ENCODE results near the gene MORC3.

The MORC3 gene

DNA sequence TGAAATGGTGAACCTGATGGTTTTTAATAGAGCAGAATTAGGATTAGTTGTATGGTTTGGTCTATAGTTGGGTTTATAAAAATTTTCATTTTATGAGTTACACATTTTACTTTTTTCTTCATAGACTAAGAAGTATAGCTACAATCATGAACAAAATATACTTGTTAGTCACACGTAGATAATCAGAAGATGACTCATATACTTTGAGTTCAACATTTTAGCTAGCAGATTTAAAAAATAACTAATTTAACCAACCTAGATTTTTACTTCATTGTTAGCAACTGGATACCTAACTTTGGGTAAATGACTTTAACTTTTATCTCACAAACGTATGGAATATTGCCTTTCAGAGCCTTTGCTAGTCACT is 27.9 kb downstream of the MORC3 start:
- no peak overlapping the region for H3K4me3 ChIP-seq (ENCODE audit: low read depth, low read length)
- DNase-seq (ENCODE audit: low read depth): no peak
- TF ChIP-seq MYC (IDR thresholded peaks at IDR 0.05; ENCODE audit: low read depth, low read length): no peak
- TF ChIP-seq, protein P1, sequence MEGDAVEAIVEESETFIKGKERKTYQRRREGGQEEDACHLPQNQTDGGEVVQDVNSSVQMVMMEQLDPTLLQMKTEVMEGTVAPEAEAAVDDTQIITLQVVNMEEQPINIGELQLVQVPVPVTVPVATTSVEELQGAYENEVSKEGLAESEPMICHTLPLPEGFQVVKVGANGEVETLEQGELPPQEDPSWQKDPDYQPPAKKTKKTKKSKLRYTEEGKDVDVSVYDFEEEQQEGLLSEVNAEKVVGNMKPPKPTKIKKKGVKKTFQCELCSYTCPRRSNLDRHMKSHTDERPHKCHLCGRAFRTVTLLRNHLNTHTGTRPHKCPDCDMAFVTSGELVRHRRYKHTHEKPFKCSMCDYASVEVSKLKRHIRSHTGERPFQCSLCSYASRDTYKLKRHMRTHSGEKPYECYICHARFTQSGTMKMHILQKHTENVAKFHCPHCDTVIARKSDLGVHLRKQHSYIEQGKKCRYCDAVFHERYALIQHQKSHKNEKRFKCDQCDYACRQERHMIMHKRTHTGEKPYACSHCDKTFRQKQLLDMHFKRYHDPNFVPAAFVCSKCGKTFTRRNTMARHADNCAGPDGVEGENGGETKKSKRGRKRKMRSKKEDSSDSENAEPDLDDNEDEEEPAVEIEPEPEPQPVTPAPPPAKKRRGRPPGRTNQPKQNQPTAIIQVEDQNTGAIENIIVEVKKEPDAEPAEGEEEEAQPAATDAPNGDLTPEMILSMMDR (IDR thresholded peaks at IDR 0.05; ENCODE audit: low read depth, low read length): no peak
- no peak for TF ChIP-seq POLR2A (IDR thresholded peaks at IDR 0.05; ENCODE audit: extremely low read depth, insufficient read length)
- TF ChIP-seq, protein P2, sequence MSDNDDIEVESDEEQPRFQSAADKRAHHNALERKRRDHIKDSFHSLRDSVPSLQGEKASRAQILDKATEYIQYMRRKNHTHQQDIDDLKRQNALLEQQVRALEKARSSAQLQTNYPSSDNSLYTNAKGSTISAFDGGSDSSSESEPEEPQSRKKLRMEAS (IDR thresholded peaks at IDR 0.05; ENCODE audit: low read depth, low read length): no peak

DNA sequence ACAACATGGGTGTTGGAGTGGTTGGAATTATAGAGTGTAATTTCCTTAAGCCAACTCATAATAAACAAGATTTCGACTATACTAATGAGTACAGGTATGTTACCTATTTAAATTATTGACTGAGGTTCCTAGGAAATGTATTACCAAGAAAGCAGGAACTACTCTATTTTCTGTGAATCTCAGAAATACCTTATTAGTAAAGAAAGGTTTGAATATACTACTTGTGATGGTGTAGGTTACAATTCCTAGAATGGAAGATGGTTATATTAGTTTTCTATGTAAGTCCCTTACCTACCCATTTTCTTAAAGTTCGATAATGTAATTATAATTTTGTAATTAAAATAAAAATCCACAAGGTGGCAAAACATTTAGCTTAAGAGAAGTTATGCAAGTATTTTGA is 29.3 kb downstream of the MORC3 start:
- no peak overlapping the region for H3K4me3 ChIP-seq (ENCODE audit: low read depth, low read length)
- TF ChIP-seq, protein P1 (IDR thresholded peaks at IDR 0.05; ENCODE audit: low read depth, low read length): no peak
- TF ChIP-seq, protein P2 (IDR thresholded peaks at IDR 0.05; ENCODE audit: low read depth, low read length): no peak
- TF ChIP-seq POLR2A (IDR thresholded peaks at IDR 0.05; ENCODE audit: extremely low read depth, insufficient read length): no peak
- TF ChIP-seq MYC (IDR thresholded peaks at IDR 0.05; ENCODE audit: low read depth, low read length): no peak
- DNase-seq (ENCODE audit: low read depth): no peak

DNA sequence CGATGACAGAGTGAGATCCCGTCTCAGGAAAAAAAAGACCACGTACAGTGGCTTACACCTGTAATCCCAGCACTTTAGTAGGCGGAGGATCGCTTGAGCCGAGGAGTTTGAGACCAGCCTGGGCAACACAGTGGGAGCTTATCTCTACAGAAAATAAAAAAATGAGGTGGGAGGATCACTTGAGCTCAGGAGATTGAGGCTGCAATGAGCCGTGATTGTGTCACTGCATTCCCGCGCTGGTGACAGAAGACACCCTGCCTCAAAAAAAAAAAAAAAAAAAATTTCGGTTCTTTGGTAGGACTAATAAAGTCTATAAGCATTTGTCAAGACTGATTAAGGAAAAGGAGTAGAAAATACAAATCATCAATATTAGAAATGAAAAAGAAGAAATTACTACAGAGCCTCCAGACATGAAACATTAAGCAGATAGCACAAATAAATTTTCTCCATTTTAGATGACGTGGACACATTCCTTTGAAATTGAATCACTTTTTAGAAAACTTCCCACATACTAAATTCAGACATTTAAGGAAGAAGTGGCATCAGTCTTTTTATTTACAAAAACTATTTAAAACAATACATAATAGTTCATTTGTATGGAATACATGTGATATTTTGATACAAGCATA is 30.4 kb downstream of the MORC3 start:
- TF ChIP-seq POLR2A (IDR thresholded peaks at IDR 0.05; ENCODE audit: extremely low read depth, insufficient read length) (no peak), MYC (IDR thresholded peaks at IDR 0.05; ENCODE audit: low read depth, low read length) (no peak)
- TF ChIP-seq, protein P2 (IDR thresholded peaks at IDR 0.05; ENCODE audit: low read depth, low read length): no peak
- TF ChIP-seq, protein P1 (IDR thresholded peaks at IDR 0.05; ENCODE audit: low read depth, low read length): no peak
- no peak for DNase-seq (ENCODE audit: low read depth)
- H3K4me3 ChIP-seq (ENCODE audit: low read depth, low read length): no peak overlapping the region

DNA sequence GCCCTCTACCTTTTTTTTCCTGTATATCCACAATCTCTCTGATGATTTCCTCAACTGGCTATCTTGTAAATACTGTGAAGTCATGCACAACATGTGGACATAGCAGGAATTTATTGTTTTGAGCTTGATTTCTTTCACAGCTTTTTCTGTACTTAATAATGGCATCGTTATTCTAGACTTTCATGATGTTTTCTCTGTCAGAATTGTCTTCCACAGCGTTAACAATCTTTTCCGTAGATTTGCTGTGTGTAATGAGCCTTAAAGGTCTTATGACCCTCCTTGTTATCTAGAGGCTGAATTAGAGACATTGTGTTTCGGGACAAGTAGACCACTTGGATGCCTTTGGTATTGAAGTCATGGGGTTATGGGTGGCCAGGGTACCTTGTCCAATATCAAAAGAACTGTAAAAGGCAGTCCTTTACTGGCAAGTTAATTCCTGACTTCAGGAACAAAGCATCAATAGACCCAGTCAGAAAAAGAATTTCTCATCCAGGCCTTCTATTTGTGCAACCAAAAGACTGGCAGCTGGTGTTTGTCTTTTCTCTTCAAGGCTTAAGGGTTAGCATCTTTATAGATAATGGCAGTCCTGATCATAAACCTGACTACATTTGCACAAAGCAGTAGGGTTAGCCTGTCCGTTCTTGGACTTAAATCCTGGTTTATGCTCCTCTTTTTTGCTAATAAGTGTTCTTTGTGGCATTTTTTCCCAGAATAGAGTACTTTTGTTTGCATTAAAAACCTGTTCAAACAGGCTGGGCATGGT is 35.1 kb downstream of the MORC3 start:
- H3K4me3 ChIP-seq (ENCODE audit: low read depth, low read length): no peak overlapping the region
- no peak for DNase-seq (ENCODE audit: low read depth)
- TF ChIP-seq, protein P1 (IDR thresholded peaks at IDR 0.05; ENCODE audit: low read depth, low read length): no peak
- no peak for TF ChIP-seq MYC (IDR thresholded peaks at IDR 0.05; ENCODE audit: low read depth, low read length)
- TF ChIP-seq, protein P2 (IDR thresholded peaks at IDR 0.05; ENCODE audit: low read depth, low read length): no peak
- TF ChIP-seq POLR2A (IDR thresholded peaks at IDR 0.05; ENCODE audit: extremely low read depth, insufficient read length): no peak

DNA sequence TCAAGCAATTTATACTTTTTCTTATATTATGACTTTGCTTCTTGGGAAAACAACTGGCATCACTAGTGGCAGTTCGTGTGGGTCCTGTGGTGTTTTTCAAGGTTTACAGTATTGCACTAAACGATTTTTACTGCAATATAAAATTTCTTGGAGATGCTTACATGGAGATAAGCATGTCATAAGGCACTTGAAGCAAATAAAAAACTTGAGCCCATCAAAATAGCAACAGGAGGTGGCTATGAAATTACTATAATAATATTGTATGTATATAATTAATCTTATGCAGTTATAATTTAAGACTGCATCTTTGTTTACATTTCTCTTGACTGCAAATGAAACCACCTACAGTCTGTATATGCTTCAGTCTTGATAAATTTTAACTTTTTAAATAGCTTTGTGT is 35.9 kb downstream of the MORC3 start:
- no peak for DNase-seq (ENCODE audit: low read depth)
- TF ChIP-seq, protein P1 (IDR thresholded peaks at IDR 0.05; ENCODE audit: low read depth, low read length): no peak
- TF ChIP-seq POLR2A (IDR thresholded peaks at IDR 0.05; ENCODE audit: extremely low read depth, insufficient read length) (no peak), MYC (IDR thresholded peaks at IDR 0.05; ENCODE audit: low read depth, low read length) (no peak)
- TF ChIP-seq, protein P2 (IDR thresholded peaks at IDR 0.05; ENCODE audit: low read depth, low read length): no peak
- no peak overlapping the region for H3K4me3 ChIP-seq (ENCODE audit: low read depth, low read length)
